ENCODE results near the gene MAP2K3.

GRCh38 chr17:21285164-21286065 lies 904 bp downstream of the MAP2K3 start:
- no peak for TF ChIP-seq TAF1 (IDR thresholded peaks at IDR 0.05; ENCODE audit: low read depth, low read length)
- TF ChIP-seq SPI1 (IDR thresholded peaks at IDR 0.05; ENCODE audit: low read depth, low read length), result no peak

Data from GM12891 (cell line).